Activated CD4-positive, alpha-beta T cell treated with anti-CD3 and anti-CD28 coated beads, Interleukin-10, Interleukin-2, amounts not matched to agents 100 ng/mL and 50 ng/mL, durations not matched to agents 16 hours and 8 hours (primary cell): ENCODE data around the gene FGF8.

Experiments used
- DNase-seq: peaks from one replicate; pipeline ENCODE4 v3.0.0-alpha.2; 2020

FGF8 gene

DNA sequence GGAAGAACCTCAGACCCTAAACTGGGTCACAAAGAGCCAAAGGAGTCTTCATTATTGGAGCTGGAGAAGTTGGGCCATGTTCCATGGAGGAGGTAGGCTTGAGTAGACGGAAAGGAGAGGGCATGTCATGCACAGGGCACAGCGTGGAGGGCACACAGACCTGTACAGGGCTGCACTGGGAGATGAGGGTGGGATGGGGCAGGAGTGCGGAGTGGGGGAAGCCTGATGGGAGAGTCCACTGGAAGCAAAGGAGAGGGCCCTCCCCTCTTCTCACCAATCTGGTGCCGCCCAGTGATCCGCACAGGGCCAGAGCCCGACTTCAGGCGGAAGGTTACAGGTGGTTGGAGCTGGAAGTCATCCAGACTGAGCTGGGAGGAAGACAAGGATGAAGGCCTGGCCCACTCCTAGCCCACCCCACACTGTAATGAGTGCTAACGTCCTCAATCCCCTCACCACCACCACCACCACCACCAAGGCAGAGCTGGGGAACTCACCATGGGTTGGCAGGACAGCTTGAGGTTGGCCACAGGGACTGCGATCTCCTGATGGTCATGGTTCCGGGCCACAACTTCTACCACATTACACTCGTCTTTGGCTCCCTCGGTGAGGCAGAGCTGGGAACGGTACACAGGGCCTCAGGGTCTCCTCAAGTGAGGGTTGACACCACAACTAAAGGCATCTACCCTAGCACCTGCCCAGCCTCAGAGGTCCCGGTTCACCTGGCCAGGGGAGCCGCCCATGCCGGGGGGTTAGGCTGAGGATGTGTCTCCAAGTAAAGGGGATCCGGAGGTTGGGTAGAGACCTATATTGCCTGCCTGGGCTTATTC lies 6.3 kb upstream of the FGF8 start:
- DNase-seq = no peak

DNA sequence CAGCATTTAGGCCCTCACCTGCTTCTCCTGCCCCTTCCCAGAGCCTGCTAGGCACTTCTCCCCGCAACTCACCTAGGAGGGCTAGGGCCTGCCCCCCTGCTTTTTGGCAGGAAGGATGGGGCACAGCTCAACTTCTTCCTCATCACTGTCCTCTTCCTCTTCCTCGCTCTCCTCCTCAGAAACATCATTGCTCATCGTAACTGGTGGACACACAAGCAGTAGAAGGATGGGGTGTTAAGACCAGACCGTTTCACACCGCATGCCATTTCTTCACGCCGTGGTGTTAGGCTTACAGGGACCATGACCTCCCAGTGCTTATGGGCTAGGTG lies 5.7 kb upstream of the FGF8 start:
- DNase-seq = no peak

DNA sequence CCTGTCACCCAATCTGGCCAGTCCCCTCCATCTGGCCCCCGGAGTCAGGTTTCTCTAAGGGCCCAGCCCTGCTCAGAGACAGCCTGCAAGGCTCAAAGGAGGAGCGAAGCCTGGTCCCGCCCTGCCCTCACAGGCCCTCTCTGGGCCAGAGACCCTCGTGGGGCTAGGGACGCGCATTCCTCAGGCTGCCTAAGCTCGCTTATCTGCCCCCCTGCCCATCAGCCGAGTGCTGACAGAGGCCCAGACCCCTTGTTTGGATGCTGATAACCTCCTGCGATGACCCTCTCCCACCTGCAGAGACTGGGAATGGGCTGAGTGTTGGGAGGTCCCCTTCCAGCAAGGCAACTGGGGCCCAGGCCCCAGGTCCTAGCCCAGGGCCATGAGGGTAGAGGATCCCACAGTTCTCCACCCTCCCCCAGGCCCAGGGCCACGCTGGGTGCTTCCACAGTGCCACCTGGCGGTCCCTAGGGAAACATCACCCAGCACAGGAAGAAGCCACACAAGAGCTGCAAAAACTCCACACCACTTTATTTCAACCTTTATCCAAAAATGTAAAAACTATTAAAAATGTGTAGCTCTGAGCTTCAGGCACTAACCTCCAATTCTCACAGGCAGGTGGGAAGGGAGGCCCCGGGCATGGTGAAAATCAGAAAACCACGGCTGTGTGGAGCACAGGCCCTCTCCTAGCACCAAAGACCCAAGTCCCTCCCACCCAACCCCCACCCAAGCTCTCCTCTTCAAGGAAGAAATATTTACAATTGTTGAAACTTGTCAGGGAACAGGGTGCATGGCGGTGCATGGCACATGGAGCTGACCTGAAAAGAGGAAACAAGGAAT lies 5.1 kb upstream of the FGF8 start:
- DNase-seq = peak; percentile 85

DNA sequence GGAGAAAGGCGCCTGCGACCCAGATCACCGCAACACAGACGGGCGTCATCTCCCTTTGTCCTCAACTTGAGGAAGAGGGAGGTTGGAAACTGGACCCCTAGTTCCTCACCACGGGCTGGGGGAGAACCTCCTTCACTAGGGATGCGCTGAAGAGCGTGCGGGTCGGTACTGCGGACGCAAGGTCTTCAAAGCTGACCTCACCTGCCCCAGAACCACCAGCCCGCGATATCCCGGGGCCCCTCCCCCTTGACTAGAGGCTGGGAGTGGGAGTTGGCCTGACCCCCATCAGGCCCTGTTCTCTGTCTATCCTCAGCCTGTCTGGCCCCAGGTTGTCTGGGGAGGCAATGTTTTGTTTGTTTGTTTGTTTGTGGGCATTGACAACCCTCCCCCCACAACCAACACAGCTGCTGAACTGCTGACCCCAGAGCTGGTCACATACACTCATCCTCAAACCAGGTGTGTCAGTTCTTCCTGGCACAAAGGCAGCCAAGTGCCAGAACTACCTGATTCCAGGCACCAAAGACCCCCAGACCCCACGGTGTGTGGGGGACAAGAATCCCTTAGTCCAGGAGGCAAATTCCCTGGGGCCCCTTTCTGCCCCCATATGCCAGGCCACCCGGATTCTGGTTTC lies 4.4 kb upstream of the FGF8 start:
- no peak for DNase-seq

DNA sequence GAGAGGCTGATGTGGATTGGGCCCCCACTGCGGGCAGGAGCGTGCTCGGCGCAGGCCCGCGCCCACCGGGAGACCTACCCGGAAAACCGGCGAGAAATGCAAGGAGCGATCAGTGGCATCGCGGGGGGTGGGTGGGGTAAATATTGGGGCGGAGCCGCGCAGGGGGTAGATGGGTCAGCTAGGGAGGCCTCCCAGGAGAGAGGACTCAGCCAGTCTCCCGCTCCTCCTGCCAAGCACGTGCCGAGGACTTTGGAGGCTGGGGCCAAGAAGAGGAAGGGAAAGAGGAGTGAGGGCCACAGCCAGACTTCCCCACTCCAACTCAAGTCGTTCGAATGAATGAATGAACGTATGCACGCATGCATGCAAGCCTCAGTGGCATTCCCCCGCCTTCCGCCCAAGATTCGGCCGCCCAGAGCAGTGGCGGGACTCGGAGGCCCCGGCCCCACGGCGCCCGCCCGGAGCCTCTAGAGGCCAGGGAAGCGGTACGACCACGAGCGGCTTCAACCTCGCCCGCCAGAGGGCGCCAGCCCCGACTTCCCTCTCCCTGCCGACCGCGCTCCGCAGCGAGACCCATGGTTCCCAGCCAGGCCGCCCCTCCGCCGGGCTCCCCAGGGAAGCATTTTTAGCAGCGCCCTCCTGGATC lies 3.8 kb upstream of the FGF8 start:
- DNase-seq = peak; percentile 89

DNA sequence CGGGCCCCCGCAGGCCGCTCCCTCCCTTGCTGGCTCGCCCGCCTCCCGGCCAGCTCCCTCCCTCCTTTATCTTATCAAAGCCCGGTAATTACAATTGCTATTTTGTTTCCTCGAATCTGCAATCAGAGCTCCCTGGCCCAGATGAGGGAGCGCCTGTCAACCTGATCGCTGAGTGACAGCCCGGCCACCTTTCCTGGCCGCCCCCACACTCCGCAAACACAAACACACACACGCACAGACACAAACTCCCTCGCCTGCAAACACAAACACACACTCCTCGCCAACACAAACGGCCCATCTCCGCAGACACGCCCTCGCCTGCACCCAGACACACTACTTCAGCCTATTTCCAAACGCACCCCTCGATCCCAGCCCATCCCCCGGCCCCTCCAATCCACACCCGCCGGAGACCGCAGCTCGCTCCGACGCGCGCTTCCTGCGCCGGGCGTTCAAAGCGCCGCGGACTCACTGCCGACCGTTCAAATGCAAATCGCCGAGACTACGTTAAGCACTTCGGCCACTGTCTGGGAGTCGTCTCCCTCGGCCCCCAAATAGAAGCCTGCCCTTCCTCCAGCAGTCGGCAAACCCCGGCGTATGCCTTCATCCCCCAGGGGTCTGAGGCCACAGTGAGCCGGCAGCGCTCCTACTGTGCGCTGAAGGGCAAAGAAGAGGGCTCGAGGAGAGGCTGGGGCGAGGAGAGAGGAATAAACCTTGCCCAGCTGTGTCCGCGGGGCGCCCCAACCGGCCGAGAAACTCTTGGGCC lies 3.0 kb upstream of the FGF8 start:
- DNase-seq = peak; percentile 36

DNA sequence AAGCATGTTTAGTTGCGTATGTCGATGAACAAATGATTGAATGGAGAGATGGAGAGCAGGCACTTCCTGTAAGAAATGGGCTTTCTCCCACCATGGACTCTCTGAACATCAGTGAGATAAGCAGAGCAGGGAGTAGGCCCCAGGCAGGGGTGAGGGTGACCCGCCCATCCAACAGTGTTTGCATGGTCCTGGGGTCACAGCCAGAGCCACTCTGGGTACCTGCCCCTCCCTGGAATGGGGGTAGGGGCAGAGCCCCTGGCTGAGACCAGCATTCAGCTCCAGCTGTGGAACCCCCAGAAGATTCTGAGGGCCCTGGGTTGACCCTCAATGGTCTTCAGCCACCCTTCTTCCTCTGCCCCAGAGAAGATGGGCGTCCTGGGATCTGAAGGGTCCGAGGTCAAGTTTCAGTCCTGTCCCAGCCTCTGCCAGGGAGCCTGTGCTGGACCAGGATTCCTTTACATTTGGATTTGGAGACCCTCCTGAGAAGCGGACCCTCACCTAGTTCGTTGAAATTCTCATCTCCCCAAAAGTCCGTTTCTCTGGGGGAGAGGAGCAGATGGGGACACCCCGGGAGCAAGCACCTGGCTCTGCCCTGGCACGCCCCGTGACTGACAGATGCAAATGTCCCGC lies 2.4 kb upstream of the FGF8 start:
- no peak for DNase-seq

DNA sequence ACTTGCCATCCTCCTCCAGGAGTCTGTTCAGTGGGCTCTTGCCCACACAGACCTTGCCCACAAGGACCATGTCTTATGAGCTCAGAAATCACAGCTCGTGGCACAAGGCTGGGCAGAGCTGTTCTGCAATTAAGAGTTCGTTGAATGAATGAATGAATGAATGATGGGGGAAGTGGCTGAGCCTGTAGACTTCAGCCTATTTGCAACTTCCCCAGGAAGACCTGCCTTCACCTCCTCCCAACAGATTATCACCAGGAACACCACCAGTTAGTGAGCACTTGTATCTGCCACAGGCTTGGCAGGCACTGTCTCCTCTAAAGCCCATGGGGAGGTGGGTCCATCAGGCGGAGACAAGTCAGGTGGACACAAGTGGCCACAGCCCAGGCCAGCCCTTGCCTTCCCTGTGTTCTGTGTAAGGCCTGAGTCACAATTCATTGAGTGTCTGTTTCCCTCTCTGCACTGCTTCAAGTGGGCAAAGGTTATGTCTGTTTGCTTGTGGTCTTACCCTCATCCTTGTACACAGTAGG lies 1.8 kb upstream of the FGF8 start:
- DNase-seq = no peak

DNA sequence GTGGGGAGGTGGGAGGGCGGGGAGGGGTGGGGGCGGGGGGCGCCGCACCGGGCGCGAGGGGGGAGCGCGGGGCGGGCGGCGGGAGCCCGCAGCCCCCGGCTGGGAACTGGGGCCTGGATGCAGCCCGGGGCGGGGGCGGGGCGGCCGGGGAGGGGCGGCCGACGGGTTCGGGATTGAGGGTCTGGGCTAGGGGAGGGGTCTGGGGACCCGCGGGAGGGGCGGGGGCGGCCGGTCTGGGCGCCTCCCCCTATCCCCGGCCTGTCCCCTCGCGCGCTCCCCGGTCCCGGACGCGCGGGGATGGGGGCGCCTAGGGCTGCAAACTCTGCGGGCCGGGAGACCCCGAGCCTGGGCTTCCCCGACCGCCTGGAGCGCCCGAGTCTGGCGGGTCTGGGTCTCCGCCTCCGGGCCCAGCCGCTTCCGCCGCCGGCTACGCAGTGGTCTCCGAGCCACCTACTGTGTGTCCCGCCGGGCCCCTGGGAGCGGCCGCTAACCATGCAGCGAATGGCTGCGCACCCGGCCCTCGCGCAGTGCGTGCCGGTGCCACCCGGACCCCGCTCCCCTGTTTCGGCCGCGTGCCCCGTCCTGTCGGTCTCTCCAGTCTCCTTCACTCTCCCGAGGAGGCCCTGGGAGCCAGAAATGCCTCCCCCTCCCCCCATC lies 375 bp upstream of the FGF8 start:
- DNase-seq = no peak

DNA sequence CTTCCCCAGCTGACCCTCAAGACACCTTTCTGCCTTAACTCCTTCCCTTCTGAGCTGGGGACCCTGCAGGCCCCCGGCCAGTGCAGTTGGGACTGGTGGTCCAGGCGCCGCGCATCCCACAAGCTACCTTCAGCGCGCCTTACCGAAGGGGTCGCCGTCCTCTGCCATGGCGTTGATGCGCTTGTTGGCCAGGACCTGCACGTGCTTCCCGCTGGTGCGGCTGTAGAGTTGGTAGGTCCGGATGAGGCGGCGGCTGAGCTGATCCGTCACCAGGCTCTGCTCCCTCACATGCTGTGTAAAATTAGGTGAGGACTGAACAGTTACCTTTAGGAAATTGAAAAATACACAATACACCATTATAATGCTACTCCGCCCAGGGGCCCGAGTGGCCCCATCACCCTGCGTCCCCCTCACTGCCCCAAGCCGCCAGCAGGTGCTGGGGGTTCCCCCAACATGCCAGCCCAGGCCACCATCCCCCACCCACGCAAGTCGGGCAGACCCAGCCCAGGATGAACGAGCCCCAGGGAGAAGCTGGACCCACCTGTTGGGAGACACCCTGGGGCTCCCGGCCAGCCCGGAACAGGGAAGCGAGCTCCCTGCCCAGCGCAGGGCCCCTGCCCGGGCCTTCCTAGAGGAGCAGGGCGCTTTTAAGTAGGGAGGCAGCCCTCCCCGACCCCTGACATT lies 1.2 kb downstream of the FGF8 start:
- DNase-seq = no peak

DNA sequence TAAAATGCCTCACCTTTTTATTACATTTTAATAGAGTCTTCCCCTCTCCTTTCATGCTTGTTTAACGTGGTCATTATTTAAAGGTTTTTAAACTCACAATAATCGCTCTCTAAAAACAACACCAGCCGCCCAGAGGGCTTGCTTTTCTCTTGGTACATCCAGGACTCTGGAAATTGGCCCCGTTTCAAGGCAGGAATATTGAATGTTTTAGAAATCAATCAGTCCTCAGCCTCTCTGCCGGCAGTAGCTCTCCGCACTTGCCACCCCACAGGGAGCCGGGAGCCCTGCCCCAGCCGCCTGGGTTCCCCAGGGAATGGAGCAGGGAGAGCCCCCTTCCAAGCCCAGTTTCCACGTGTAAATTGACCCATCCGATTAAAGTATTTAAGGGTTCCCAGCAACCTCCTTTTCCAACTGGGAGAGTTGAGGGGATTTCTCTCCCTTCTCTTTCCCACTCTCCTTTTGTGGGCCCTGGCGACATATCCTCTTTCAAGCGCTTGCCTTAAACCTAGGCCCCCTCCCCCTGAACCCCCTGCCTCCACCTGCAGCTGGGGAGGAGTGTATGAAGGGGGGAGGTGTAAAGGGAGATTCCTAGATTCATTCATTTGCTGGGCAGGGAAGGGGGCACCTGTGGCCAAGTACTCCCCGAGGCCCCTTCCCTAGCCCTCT lies 1.9 kb downstream of the FGF8 start:
- DNase-seq = no peak

DNA sequence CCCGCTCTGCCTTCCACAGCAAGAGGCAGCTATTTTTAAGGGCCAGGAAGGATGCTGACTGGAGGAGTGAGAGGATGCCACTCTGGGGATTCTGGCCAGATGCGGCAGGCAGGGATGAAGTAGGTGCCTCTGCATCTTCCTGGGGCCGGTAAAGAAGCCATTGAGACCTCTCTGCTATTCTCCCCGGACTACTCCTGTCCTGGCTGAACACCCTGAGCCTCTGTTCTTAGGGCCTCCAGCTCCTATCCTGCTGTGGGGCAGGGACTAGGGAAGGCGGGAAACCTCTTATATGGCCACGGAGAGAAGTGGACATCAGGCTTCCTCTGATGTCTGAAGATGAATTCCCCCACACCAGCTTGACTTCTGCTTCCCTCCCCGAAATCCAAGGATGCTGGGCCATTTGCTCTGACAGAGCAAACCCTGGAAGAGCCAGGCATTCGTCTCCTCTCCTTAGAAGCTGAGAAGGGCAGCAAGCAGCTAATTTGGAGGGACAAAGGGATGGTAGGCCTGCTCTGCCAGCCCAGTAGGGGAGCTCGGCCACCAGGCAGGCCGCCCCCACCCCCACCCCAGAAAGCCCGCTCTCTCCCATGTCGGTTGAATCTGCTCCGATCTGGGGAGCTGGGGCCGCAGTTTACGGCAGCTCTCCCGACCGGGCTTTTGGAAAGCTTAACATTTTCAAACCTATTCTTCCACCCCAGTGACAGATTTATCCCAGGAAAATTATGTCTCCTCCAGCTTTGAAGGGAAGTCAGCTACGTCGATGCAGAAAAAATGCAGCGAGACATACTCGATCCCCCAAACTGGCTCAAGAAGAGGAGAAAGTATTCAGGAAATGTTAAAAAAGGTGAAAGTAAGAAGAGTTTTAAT lies 2.8 kb downstream of the FGF8 start:
- DNase-seq = no peak

DNA sequence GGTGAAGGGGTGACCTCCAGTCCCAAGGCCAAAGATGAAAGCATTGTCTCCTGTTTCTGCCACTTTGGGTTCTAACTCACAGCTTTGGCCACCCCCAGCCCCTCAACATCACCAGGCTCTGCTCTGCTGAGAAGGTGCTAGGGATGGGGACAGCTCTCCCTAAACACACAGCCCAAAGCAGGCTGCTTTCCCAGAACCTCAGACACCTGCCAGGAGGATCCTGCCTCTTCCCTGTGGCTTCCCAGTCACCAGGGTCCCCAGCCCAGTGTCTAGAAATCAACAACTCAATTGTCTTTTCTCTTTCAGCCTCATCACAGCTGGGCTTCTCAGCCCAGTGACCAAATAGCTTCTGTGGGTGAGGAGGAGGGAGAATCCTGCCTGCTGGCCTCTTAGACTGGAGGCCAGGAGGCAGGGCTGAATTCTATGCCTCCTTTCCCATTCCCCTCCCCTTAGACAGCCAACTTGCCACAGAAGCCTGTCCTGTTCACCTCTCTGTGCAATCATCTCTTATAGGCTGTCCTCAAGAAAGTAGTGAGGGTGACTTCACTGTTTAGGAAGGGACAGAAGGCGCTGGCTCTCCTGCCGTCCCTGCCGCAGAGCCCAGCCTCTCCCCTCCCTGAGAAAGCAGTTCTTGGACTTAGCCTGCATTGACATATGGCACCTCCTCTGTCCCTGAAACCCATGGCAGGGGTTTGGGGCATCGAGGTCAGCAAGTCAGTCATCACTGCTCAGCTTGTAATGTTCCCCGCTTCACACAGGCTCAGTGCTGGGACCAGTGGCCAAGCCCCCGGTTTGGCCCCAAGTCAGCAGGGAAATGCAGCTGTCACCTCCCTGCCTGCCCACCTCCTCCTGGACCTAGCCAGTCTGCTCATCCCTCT lies 3.7 kb downstream of the FGF8 start:
- no peak for DNase-seq

DNA sequence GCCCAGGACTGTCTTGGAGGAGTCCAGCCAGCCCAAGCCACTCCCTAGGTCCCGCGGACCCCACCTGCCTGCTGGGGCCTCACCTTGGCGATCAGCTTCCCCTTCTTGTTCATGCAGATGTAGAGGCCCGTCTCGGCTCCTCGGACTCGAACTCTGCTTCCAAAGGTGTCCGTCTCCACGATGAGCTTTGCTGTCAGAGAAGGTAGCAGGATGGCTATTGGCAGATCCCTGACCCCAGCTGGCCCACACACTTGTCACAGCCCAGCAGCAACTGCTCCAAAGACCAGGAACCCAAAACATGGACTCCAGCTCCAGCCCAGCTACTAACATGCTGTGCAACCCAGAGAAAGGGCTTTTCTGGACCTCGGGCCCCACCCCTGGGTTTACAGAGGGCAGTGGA lies 4.5 kb downstream of the FGF8 start:
- DNase-seq = no peak

DNA sequence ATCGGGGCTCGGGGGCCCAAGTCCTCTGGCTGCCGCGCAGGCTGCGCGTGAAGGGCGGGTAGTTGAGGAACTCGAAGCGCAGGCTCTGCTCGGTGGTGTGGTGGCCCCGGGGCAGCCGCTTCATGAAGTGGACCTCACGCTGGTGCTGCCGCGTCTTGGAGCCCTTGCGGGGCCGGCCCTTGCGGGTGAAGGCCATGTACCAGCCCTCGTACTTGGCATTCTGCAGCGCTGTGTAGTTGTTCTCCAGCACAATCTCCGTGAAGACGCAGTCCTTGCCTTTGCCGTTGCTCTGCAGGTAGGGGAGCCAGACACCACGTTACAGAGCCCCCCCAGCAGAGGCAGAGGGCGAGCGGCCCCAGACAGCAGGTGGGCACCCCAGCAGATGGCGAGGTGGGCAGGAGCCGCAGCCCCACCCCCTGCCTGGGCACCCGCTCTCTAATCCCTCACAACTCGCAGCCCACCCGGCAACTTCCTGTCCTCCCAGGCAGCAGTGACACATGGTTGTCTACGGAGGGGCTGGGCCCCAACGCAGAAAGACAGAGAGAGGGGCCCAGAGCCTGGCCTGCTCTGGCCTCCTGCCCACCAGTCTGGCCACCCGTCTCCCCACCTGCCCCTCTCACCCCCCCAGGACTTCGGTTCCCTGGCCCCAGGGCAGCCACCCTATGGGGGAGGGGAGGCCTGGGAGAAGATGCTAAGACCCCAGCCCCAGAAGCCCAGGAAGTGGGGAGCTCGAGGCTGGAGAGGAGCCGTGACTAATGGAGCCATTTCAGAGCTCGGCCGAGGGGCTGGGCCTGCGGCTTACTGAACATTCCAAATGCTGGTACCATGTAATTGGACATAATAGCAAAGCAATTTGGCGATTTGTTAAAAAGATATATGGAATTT lies 5.3 kb downstream of the FGF8 start:
- no peak for DNase-seq

DNA sequence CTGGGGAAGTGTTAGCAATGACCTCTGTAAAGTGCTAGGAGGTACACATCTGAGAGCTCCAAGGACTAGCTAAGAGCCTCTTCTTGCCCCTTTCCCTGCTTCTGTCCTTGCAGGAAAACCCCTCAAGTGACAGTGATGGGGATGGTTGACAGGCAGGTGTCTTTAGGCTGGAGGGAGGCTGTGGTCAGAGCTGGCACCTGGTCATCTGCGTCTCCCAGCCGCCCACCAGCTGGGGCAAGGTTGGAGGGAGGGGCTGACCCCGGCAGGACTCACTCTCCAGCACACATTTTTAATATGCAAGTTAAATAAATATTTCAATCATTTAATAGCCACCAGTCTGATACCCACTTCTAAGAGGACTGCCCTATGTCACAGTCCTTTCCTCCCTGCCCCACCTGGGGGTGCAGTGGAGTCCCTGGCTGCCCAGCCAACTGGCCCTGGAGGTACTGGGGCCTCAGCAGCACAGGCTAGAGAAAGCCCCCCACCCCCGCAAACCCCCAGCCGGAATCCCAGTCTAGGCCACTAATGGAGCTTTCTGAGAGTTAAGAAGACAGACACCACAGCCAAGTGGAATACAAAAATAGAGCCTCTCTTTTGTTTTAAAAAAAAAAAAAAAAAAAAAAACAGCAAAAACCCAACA lies 6.3 kb downstream of the FGF8 start:
- DNase-seq = no peak

DNA sequence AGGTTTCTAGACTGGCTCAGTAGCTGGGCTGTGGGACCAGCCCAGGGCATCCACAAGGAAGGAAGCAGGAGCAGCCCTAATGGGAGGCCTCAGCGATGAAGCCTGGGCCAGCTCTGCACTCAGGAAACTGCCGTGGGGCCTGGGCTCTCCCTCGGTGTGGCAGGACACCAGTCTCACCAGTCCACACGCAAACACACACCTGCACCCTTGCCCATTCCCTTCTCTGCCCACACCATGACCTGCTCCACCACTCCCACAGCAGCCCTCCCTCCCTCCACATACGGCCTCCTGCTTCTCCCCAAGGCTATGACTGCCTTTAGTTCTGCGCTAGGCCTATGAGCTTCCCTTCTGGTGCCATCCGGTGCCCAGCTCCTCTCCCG lies 7.1 kb downstream of the FGF8 start:
- no peak for DNase-seq
